ENCODE results near the gene ZMIZ1.

ZMIZ1 gene

DNA sequence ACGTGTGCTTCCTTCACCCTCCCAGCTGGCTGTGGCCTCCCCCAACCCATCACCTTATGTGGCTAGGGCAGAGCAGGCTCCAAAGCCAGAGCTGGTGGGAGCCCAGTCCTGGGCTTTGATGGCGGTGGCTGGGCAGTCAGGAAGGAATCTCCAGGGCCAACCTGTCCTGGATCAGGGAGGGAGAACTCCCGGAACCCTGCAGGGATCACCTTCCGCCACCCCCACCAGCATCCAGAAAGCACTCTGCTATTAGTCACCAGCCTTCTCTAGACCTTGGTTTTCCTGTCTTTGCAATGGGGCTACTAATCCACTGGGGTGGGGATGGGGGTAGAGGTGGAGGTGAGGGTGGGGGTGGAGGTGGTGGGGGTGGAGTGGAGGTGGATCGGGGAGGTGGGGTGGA lies 139.0 kb downstream of the ZMIZ1 start:
- Histone ChIP-seq H3K4me2 (ENCODE audit: low read length, poor library complexity, severe bottlenecking) (no peak overlapping the region), H2BK5ac (ENCODE audit: low read depth, low read length, poor library complexity, severe bottlenecking) (no peak overlapping the region), H3K9ac (ENCODE audit: low read length) (no peak overlapping the region), H3K4me1 (ENCODE audit: control insufficient read depth, insufficient read depth, low read depth, low read length) (peaks cover 26% of the 10 kb centered on the region), H3K36me3 (ENCODE audit: control insufficient read depth in 1 of 2, insufficient read depth in 2 of 2, low read depth in 1 of 2, low read length in 2 of 2) (peaks cover 91 to 93% of the 10 kb centered on the region in 2 experiments), H3K14ac (ENCODE audit: low read length in 2 of 2) (peak overlapping the region in 1 of 2 experiments; percentile 4), H3K27me3 (ENCODE audit: control insufficient read depth in 1 of 2, insufficient read depth in 1 of 2, low read length in 2 of 2) (no peaks in the 10 kb centered on the region), H4K8ac (ENCODE audit: low read length) (no peak overlapping the region), H3K18ac (ENCODE audit: low read depth in 1 of 2, low read length in 2 of 2) (no peak overlapping the region), H3K4ac (ENCODE audit: low read depth in 1 of 2, low read length in 2 of 2) (no peak overlapping the region), H3K9me3 (ENCODE audit: control insufficient read depth, low read length) (no peaks in the 10 kb centered on the region), H2BK120ac (ENCODE audit: low read depth, low read length) (no peak overlapping the region), H3K23ac (ENCODE audit: low read length in 2 of 2) (no peak overlapping the region), H2BK12ac (ENCODE audit: low read length in 2 of 2) (no peak overlapping the region), H3K27ac (ENCODE audit: low read length, poor library complexity, severe bottlenecking) (no peak overlapping the region), H2BK15ac (ENCODE audit: low read depth, poor library complexity, severe bottlenecking) (peak overlapping the region; percentile 35), H2AFZ (ENCODE audit: low read depth, low read length) (no peak overlapping the region), H2AK5ac (ENCODE audit: low read length, severe bottlenecking) (no peak overlapping the region), H3K79me1 (replicated peaks; ENCODE audit: low read length, poor library complexity, severe bottlenecking) (peaks cover 53% of the 10 kb centered on the region), H4K91ac (ENCODE audit: low read length) (no peak overlapping the region), H3K4me3 (ENCODE audit: insufficient read depth in 1 of 2, low read depth in 1 of 2, low read length in 2 of 2) (no peak overlapping the region)
- WGBS: 86% methylated on average over 2 of the region's 5 CpGs
- no peak for DNase-seq

DNA sequence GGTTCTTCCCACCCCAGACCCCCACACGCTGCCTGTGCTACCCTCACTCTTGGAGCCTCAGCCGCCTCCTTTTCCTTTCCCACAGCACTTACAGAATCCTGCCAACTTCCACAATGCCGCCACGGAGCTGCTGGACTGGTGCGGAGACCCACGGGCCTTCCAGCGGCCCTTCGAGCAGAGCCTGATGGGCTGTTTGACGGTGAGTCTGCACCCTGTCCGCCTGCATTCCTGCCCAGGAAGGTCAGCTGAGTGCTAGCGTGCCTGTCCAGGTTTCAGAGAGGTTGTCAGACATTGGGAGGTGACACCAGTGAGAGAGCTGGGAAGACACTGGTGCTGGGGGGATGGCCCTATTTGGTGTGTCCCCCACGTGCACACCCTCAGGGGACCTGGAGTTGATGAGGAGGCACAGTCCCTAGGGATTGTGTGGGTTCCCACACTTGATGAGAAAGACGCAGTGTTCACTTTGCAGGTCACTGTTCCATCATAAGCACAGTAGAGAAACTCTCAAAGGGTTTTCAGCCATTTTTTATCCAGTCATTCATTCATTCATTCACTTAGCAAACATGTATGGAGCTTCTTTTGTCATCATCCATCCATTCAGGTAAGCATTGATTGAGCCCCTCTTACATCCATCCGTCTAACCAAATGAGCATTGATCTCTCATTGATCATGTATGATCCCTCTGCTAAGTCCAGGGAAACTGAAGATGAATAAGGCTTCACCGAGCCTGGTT lies 139.7 kb downstream of the ZMIZ1 start:
- no peak overlapping the region for H3K23ac ChIP-seq (ENCODE audit: low read length in 2 of 2)
- H3K4me1 ChIP-seq (ENCODE audit: control insufficient read depth, insufficient read depth, low read depth, low read length): peaks cover 22% of the 10 kb centered on the region
- H3K9me3 ChIP-seq (ENCODE audit: control insufficient read depth, low read length): no peaks in the 10 kb centered on the region
- no peak overlapping the region for H3K18ac ChIP-seq (ENCODE audit: low read depth in 1 of 2, low read length in 2 of 2)
- H2BK12ac ChIP-seq (ENCODE audit: low read length in 2 of 2): no peak overlapping the region
- no peak overlapping the region for H3K9ac ChIP-seq (ENCODE audit: low read length)
- H2BK120ac ChIP-seq (ENCODE audit: low read depth, low read length): no peak overlapping the region
- no peak overlapping the region for H3K4me3 ChIP-seq (ENCODE audit: insufficient read depth in 1 of 2, low read depth in 1 of 2, low read length in 2 of 2)
- H3K4ac ChIP-seq (ENCODE audit: low read depth in 1 of 2, low read length in 2 of 2): no peak overlapping the region
- 97% methylated on average over 15 of the region's 15 CpGs for WGBS
- H2AK5ac ChIP-seq (ENCODE audit: low read length, severe bottlenecking): no peak overlapping the region
- H2BK5ac ChIP-seq (ENCODE audit: low read depth, low read length, poor library complexity, severe bottlenecking): no peak overlapping the region
- peaks cover 91 to 93% of the 10 kb centered on the region in 2 experiments for H3K36me3 ChIP-seq (ENCODE audit: control insufficient read depth in 1 of 2, insufficient read depth in 2 of 2, low read depth in 1 of 2, low read length in 2 of 2)
- no peak overlapping the region for H3K14ac ChIP-seq (ENCODE audit: low read length in 2 of 2)
- no peak overlapping the region for H2AFZ ChIP-seq (ENCODE audit: low read depth, low read length)
- H4K91ac ChIP-seq (ENCODE audit: low read length): no peak overlapping the region
- DNase-seq: no peak
- no peak overlapping the region for H4K8ac ChIP-seq (ENCODE audit: low read length)
- no peaks in the 10 kb centered on the region for H3K27me3 ChIP-seq (ENCODE audit: control insufficient read depth in 1 of 2, insufficient read depth in 1 of 2, low read length in 2 of 2)
- no peak overlapping the region for H2BK15ac ChIP-seq (ENCODE audit: low read depth, poor library complexity, severe bottlenecking)
- H3K27ac ChIP-seq (ENCODE audit: low read length, poor library complexity, severe bottlenecking): no peak overlapping the region
- no peak overlapping the region for H3K4me2 ChIP-seq (ENCODE audit: low read length, poor library complexity, severe bottlenecking)
- H3K79me1 ChIP-seq (replicated peaks; ENCODE audit: low read length, poor library complexity, severe bottlenecking): peaks cover 55% of the 10 kb centered on the region

DNA sequence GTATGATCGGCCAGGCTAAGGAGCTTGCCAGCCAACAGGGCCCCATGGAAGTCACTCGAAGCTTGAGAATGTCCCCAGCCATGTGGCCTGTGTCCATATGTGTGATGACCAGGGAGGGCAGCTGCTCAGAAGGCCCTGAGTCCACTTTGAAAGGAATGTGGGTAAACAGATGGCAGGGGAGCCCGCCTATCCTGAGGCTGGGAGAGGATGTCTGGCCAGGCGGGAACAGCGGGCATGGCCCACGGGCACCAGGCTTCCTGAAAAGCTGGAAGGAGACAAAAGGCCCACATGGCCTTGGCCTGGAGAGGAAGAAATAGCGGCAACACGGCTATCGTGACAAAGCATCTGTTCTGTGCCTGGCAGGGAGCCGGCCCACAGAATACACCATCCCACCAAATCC lies 140.6 kb downstream of the ZMIZ1 start:
- Histone ChIP-seq H3K4me2 (ENCODE audit: low read length, poor library complexity, severe bottlenecking) (no peak overlapping the region), H3K9ac (ENCODE audit: low read length) (no peak overlapping the region), H2AFZ (ENCODE audit: low read depth, low read length) (no peak overlapping the region), H2BK5ac (ENCODE audit: low read depth, low read length, poor library complexity, severe bottlenecking) (no peak overlapping the region), H3K27ac (ENCODE audit: low read length, poor library complexity, severe bottlenecking) (no peak overlapping the region), H2AK5ac (ENCODE audit: low read length, severe bottlenecking) (no peak overlapping the region), H3K79me1 (replicated peaks; ENCODE audit: low read length, poor library complexity, severe bottlenecking) (peaks cover 62% of the 10 kb centered on the region), H3K9me3 (ENCODE audit: control insufficient read depth, low read length) (no peaks in the 10 kb centered on the region), H2BK120ac (ENCODE audit: low read depth, low read length) (no peak overlapping the region), H4K8ac (ENCODE audit: low read length) (no peak overlapping the region), H3K14ac (ENCODE audit: low read length in 2 of 2) (no peak overlapping the region), H3K23ac (ENCODE audit: low read length in 2 of 2) (no peak overlapping the region), H3K4ac (ENCODE audit: low read depth in 1 of 2, low read length in 2 of 2) (no peak overlapping the region), H3K4me1 (ENCODE audit: control insufficient read depth, insufficient read depth, low read depth, low read length) (peaks cover 14% of the 10 kb centered on the region), H3K4me3 (ENCODE audit: insufficient read depth in 1 of 2, low read depth in 1 of 2, low read length in 2 of 2) (no peak overlapping the region), H3K18ac (ENCODE audit: low read depth in 1 of 2, low read length in 2 of 2) (no peak overlapping the region), H2BK12ac (ENCODE audit: low read length in 2 of 2) (no peak overlapping the region), H4K91ac (ENCODE audit: low read length) (no peak overlapping the region), H2BK15ac (ENCODE audit: low read depth, poor library complexity, severe bottlenecking) (no peak overlapping the region), H3K36me3 (ENCODE audit: control insufficient read depth in 1 of 2, insufficient read depth in 2 of 2, low read depth in 1 of 2, low read length in 2 of 2) (peaks cover 91 to 93% of the 10 kb centered on the region in 2 experiments), H3K27me3 (ENCODE audit: control insufficient read depth in 1 of 2, insufficient read depth in 1 of 2, low read length in 2 of 2) (no peaks in the 10 kb centered on the region)
- DNase-seq: no peak
- WGBS: 94% methylated on average over 10 of the region's 10 CpGs

DNA sequence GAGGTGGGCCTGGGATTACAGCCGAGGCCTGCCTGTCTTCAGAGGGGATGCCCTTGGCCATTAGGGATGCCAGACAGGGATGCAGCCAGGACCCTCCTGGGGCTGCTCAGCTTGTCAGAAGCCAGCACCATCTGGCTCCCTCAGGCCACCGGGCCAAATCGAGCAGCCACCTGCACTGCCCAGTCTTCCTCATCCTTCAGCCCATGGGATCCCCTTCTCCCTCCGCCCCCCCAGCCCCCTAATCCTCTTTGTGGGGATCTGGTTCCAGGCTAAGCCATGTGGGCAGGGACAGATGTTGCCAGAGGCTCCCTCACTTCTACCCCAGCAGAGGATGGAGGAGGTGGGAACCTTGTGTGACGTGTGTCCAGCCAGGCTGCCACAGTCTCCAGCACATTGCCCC lies 141.1 kb downstream of the ZMIZ1 start:
- no peak overlapping the region for H3K4me2 ChIP-seq (ENCODE audit: low read length, poor library complexity, severe bottlenecking)
- H2AK5ac ChIP-seq (ENCODE audit: low read length, severe bottlenecking): no peak overlapping the region
- WGBS: 96% methylated on average over 2 of the region's 5 CpGs
- H3K4ac ChIP-seq (ENCODE audit: low read depth in 1 of 2, low read length in 2 of 2): no peak overlapping the region
- no peaks in the 10 kb centered on the region for H3K27me3 ChIP-seq (ENCODE audit: control insufficient read depth in 1 of 2, insufficient read depth in 1 of 2, low read length in 2 of 2)
- H3K79me1 ChIP-seq (replicated peaks; ENCODE audit: low read length, poor library complexity, severe bottlenecking): peaks cover 67% of the 10 kb centered on the region
- H3K27ac ChIP-seq (ENCODE audit: low read length, poor library complexity, severe bottlenecking): no peak overlapping the region
- H4K91ac ChIP-seq (ENCODE audit: low read length): no peak overlapping the region
- H3K9ac ChIP-seq (ENCODE audit: low read length): no peak overlapping the region
- no peak overlapping the region for H3K4me3 ChIP-seq (ENCODE audit: insufficient read depth in 1 of 2, low read depth in 1 of 2, low read length in 2 of 2)
- H3K36me3 ChIP-seq (ENCODE audit: control insufficient read depth in 1 of 2, insufficient read depth in 2 of 2, low read depth in 1 of 2, low read length in 2 of 2): peaks cover 91 to 96% of the 10 kb centered on the region in 2 experiments
- no peak overlapping the region for H2BK15ac ChIP-seq (ENCODE audit: low read depth, poor library complexity, severe bottlenecking)
- H3K18ac ChIP-seq (ENCODE audit: low read depth in 1 of 2, low read length in 2 of 2): no peak overlapping the region
- no peak overlapping the region for H2BK12ac ChIP-seq (ENCODE audit: low read length in 2 of 2)
- no peak overlapping the region for H3K14ac ChIP-seq (ENCODE audit: low read length in 2 of 2)
- no peak overlapping the region for H4K8ac ChIP-seq (ENCODE audit: low read length)
- H3K4me1 ChIP-seq (ENCODE audit: control insufficient read depth, insufficient read depth, low read depth, low read length): peaks cover 13% of the 10 kb centered on the region
- no peak overlapping the region for H2BK120ac ChIP-seq (ENCODE audit: low read depth, low read length)
- no peak overlapping the region for H2BK5ac ChIP-seq (ENCODE audit: low read depth, low read length, poor library complexity, severe bottlenecking)
- DNase-seq: no peak
- no peak overlapping the region for H2AFZ ChIP-seq (ENCODE audit: low read depth, low read length)
- no peak overlapping the region for H3K23ac ChIP-seq (ENCODE audit: low read length in 2 of 2)
- H3K9me3 ChIP-seq (ENCODE audit: control insufficient read depth, low read length): no peaks in the 10 kb centered on the region

Measured in mesenchymal stem cell (in vitro differentiated cells and primary cell).